Measurements from ENCODE around the gene GON4L. TPM values are rescaled to one million over a fixed set of nuclear protein-coding genes. Genes with fewer than 3 reads are reported as not detected.

The GON4L gene
- total and polyA plus RNA-seq, 2 of the 4 experiments (the other 2 are of a cell fraction) = 21.2 to 30.3 TPM

DNA sequence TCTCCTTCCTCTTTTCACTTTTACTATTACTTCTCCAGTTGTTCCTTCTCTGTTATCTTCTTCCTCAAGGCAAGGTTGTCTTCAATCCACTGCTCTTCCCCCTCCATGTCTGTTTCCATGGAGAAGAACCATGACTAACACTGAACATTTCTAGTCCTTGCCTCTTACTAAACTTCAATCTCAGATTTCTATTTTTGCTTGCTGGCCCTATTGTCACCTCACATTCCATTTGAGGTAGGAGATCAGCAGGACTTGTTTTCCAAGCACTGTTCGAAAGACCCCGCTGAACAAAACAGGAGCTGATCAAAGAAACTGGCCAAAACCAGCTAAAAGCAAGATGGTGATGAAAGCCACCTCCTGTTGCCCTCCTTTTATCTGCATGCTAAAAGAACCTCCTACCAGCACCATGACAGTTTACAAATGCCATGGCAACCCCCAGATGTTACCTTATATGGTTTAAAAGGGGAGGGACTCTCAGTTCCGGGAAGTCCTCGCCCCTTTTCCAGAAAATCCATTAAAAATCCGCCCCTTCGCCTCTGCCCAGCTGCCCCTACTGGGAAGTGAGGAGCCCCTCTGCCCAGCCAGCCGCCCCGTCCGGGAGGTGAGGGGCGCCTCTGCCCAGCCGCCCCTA lies 22.6 kb downstream of the GON4L start:
- no peak overlapping the region for H3K4me3 ChIP-seq (ENCODE audit: insufficient read depth, low read depth, low read length)
- H3K4ac ChIP-seq (ENCODE audit: low read depth, low read length) = 0 out of 2 replicates have a peak overlapping the region, but pooled peaks have one; percentile 27
- peak overlapping the region; percentile 72 for H2AK9ac ChIP-seq (replicated peaks; ENCODE audit: low read depth, low read length, poor library complexity)
- H3K14ac ChIP-seq (replicated peaks; ENCODE audit: low read depth, low read length) = 0 out of 2 replicates have a peak overlapping the region, but pooled peaks have one; percentile 37
- ChIA-PET CTCF (no interaction called here), POLR2A (ENCODE audit: unreplicated experiment) (no interaction called here)
- H2AFZ ChIP-seq (replicated peaks; ENCODE audit: low read length, poor library complexity) = no peak overlapping the region
- H4K5ac ChIP-seq (ENCODE audit: low read depth, low read length) = no peak overlapping the region
- H2BK5ac ChIP-seq (ENCODE audit: low read depth, low read length, poor library complexity, severe bottlenecking) = peak overlapping the region; percentile 73
- no peak overlapping the region; the same call in 1 of the 2 replicates for H3K27ac ChIP-seq (ENCODE audit: insufficient read depth, low read length)
- H2AK5ac ChIP-seq (ENCODE audit: low read depth, low read length) = no peak overlapping the region
- H2BK120ac ChIP-seq (ENCODE audit: low read depth, low read length) = no peak overlapping the region
- in situ Hi-C loops (cut with MboI; ENCODE audit: low sequenced_read_pairs) = no loop called here
- H3K9me3 ChIP-seq (ENCODE audit: control insufficient read depth, insufficient read depth, low read length) = no peaks in the 10 kb centered on the region
- intact Hi-C loops (cut with micrococcal nuclease) = no loop called here
- H4K20me1 ChIP-seq (ENCODE audit: insufficient read depth, low read length) = peaks cover 3% of the 10 kb centered on the region
- DNase-seq (peak; percentile 70), ATAC-seq (ENCODE audit: low read depth) (peak; percentile 83)
- peaks cover 21 to 64% of the 10 kb centered on the region in 2 experiments for H3K79me1 ChIP-seq (ENCODE audit: low read depth in 1 of 2, low read length in 2 of 2)
- peak overlapping the region; percentile 63; the same call in 1 of the 2 replicates for H3K4me2 ChIP-seq (ENCODE audit: low read depth, low read length)
- no peak overlapping the region for H3K56ac ChIP-seq (ENCODE audit: extremely low read depth, insufficient read depth, low read length)
- peaks cover 11% of the 10 kb centered on the region; the same call in 1 of the 2 replicates for H3K9me1 ChIP-seq (ENCODE audit: insufficient read depth, low read length)
- peaks cover 10% of the 10 kb centered on the region for H3K36me3 ChIP-seq (ENCODE audit: control insufficient read depth, insufficient read depth, low read length)
- H4K8ac ChIP-seq (ENCODE audit: low read depth in 2 of 2, low read length in 2 of 2) = no peak overlapping the region
- TF ChIP-seq RFX5 (IDR thresholded peaks at IDR 0.05; ENCODE audit: low read depth, low read length) (no peak), MXI1 (IDR thresholded peaks at IDR 0.05; ENCODE audit: borderline replicate concordance, low read depth, low read length) (no peak), RAD21 (IDR thresholded peaks at IDR 0.05; ENCODE audit: low read length) (no peak), ELK1 (IDR thresholded peaks at IDR 0.05; ENCODE audit: borderline replicate concordance, low read depth, low read length) (no peak), SMC3 (IDR thresholded peaks at IDR 0.05; ENCODE audit: low read depth, low read length) (no peak), CEBPB (IDR thresholded peaks at IDR 0.05; ENCODE audit: low read depth, low read length) (no peak), NFE2L2 (IDR thresholded peaks at IDR 0.05; ENCODE audit: low read depth, low read length) (no peak), MAZ (IDR thresholded peaks at IDR 0.05; ENCODE audit: borderline replicate concordance, low read depth, low read length) (no peak), BHLHE40 (IDR thresholded peaks at IDR 0.05; ENCODE audit: low read depth, low read length) (no peak), RCOR1 (IDR thresholded peaks at IDR 0.05; ENCODE audit: insufficient replicate concordance, low read length) (no peak)
- TF ChIP-seq, protein P1, sequence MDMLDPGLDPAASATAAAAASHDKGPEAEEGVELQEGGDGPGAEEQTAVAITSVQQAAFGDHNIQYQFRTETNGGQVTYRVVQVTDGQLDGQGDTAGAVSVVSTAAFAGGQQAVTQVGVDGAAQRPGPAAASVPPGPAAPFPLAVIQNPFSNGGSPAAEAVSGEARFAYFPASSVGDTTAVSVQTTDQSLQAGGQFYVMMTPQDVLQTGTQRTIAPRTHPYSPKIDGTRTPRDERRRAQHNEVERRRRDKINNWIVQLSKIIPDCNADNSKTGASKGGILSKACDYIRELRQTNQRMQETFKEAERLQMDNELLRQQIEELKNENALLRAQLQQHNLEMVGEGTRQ (IDR thresholded peaks at IDR 0.05; ENCODE audit: low read depth, low read length) = no peak
- no TSS peak for BruUV-seq (replicated peaks)
- H3K18ac ChIP-seq (ENCODE audit: low read depth, low read length) = no peak overlapping the region
- peaks cover 3% of the 10 kb centered on the region; the same call in 1 of the 2 replicates for H3K4me1 ChIP-seq (ENCODE audit: control insufficient read depth, insufficient read depth, low read length)
- no peak overlapping the region for H2BK20ac ChIP-seq (ENCODE audit: low read depth, low read length)
- dilution Hi-C loops (cut with HindIII; ENCODE audit: low sequenced_read_pairs, unreplicated experiment) = no loop called here
- no peak overlapping the region for H3K23ac ChIP-seq (ENCODE audit: low read depth, low read length)
- no peak overlapping the region for H4K91ac ChIP-seq (ENCODE audit: insufficient read depth, low read depth, low read length)
- no peaks in the 10 kb centered on the region for H3K27me3 ChIP-seq (ENCODE audit: control insufficient read depth, insufficient read depth, low read length)
- no peak overlapping the region for H2BK15ac ChIP-seq (ENCODE audit: low read depth, low read length)
- no CpG with 5 or more reads among the region's 11 CpGs for WGBS, 2 experiments (ENCODE audit: extremely low coverage in 2 of 2, insufficient read length in 1 of 2)
- no peak overlapping the region for H3K9ac ChIP-seq (ENCODE audit: low read depth, low read length)

All from IMR-90 (cell line).